Endothelial cell of umbilical vein (primary cell): ENCODE measurements around the gene INHBE. TPM values are rescaled to one million over a fixed set of nuclear protein-coding genes. Genes with fewer than 3 reads are reported as not detected.

Source experiments
- BruUV-seq: library from RNA; stranded (reverse); fragments of 400-500 nt; replicated peaks from 2 replicates; lab custom pipeline; 2021; lab: Mats Ljungman, UMichigan
- CTCF ChIA-PET: fragments of 300-600, 350-600 bp; sonication (Branson Sonifier 250); formaldehyde crosslinking; loops from one replicate; lab custom pipeline; 2021; ENCODE audit warnings: antibody characterized with exemption, inconsistent platforms; lab: Charles Lee
- POLR2A ChIA-PET: fragments of 300-600, 350-600 bp; sonication (Branson Sonifier 250); formaldehyde crosslinking; loops from one replicate; lab custom pipeline; 2021; ENCODE audit warnings: antibody characterized with exemption, inconsistent platforms; lab: Charles Lee
- DNase-seq: peaks from one replicate; pipeline ENCODE4 v3.0.0-alpha.2; 2011; ENCODE audit warnings: low read depth, low spot score
- FAIRE-seq: peaks from 2 replicates; lab custom pipeline; 2011; peaks lifted over from hg19 to GRCh38; lab: Jason Lieb, UNC
- H2AFZ ChIP-seq: 2 replicates; pipeline ENCODE4 v1.6.0; 2012; ENCODE audit warnings: low read depth, low read length, control low read depth, inconsistent platforms
- H3K27ac ChIP-seq: 2 replicates; pipeline ENCODE4 v1.5.1; 2011; ENCODE audit warnings: low read depth, mild to moderate bottlenecking, control low read depth, low read length, moderate library complexity; ENCODE audit not compliant: insufficient read depth
- H3K27me3 ChIP-seq, 2 experiments: 2 replicates each; pipeline versions ENCODE4 v1.6.0 to v1.6.1; 2011; ENCODE audit warnings: low read length in 2 of 2, mixed read lengths in 1 of 2; ENCODE audit not compliant: control insufficient read depth in 2 of 2, insufficient read depth in 2 of 2
- H3K36me3 ChIP-seq, 2 experiments: 2 replicates in 1 of 2; 3 replicates in 1 of 2; pipeline ENCODE4 v1.5.1; 2011; ENCODE audit warnings: low read length in 2 of 2, mild to moderate bottlenecking in 1 of 2, moderate library complexity in 1 of 2; ENCODE audit not compliant: control insufficient read depth in 2 of 2, insufficient read depth in 2 of 2; ENCODE audit errors: extremely low read depth in 1 of 2
- H3K4me1 ChIP-seq: 3 replicates; pipeline ENCODE4 v1.5.1; 2011; ENCODE audit warnings: mild to moderate bottlenecking, low read length; ENCODE audit not compliant: control insufficient read depth, insufficient read depth; ENCODE audit errors: extremely low read depth
- H3K4me2 ChIP-seq: 2 replicates; pipeline ENCODE4 v1.6.1; 2011; ENCODE audit warnings: low read length, control low read depth, mixed read lengths; ENCODE audit not compliant: insufficient read depth
- H3K4me3 ChIP-seq, 3 experiments: fragments of 200-600 bp in 1 of 3; sonication (generic), shearing (Covaris generic) in 1 of 3; replicated peaks in 1 of 3; 2 replicates each; pipeline ENCODE4 v1.5.1; 2011 to 2016; ENCODE audit warnings: control low read depth in 3 of 3, low read length in 3 of 3, mild to moderate bottlenecking in 2 of 3, inconsistent platforms in 1 of 3, low read depth in 1 of 3, moderate library complexity in 1 of 3; ENCODE audit not compliant: insufficient read depth in 1 of 3
- H3K79me2 ChIP-seq: 2 replicates; pipeline ENCODE4 v1.6.0; 2012; ENCODE audit warnings: low read length, inconsistent platforms; ENCODE audit not compliant: control insufficient read depth, insufficient read depth
- H3K9ac ChIP-seq: replicated peaks from 2 replicates; pipeline ENCODE3; 2011; ENCODE audit warnings: low read length, control low read depth; ENCODE audit not compliant: insufficient read depth; ENCODE audit errors: extremely low read depth
- H3K9me1 ChIP-seq: replicated peaks from 3 replicates; pipeline ENCODE4 v1.6.0; 2011; ENCODE audit warnings: mild to moderate bottlenecking, low read length; ENCODE audit not compliant: control insufficient read depth, insufficient read depth; ENCODE audit errors: extremely low read depth
- H3K9me3 ChIP-seq: replicated peaks from 2 replicates; pipeline ENCODE4 v1.5.1; 2012; ENCODE audit warnings: low read length, inconsistent platforms; ENCODE audit not compliant: control insufficient read depth, insufficient read depth
- H4K20me1 ChIP-seq: replicated peaks from 2 replicates; pipeline ENCODE3; 2011; ENCODE audit warnings: mild to moderate bottlenecking, low read length; ENCODE audit not compliant: control insufficient read depth, insufficient read depth; ENCODE audit errors: extremely low read depth
- EZH2 ChIP-seq: IDR thresholded peaks from 2 replicates; pipeline ENCODE4 v1.6.1; 2012; ENCODE audit warnings: borderline replicate concordance, low read depth, mild to moderate bottlenecking, moderate library complexity, low read length, inconsistent platforms; ENCODE audit not compliant: severe bottlenecking
- FOS ChIP-seq: IDR thresholded peaks from 2 replicates; pipeline ENCODE4 v1.6.1; 2011; ENCODE audit warnings: mild to moderate bottlenecking, low read length, moderate library complexity, borderline replicate concordance; ENCODE audit not compliant: insufficient read depth
- GATA2 ChIP-seq: IDR thresholded peaks from 2 replicates; pipeline ENCODE4 v1.7.0; 2011; ENCODE audit warnings: low read depth, mild to moderate bottlenecking, moderate library complexity, mixed read lengths, low read length; ENCODE audit not compliant: insufficient read length, insufficient read depth
- JUN ChIP-seq: IDR thresholded peaks from 2 replicates; pipeline ENCODE4 v1.6.1; 2011; ENCODE audit warnings: borderline replicate concordance, low read depth; ENCODE audit not compliant: insufficient read length, insufficient read depth
- MYC ChIP-seq: IDR thresholded peaks from one replicate; pipeline ENCODE4 v1.6.1; 2011; ENCODE audit warnings: mild to moderate bottlenecking, low read depth, low read length
- POLR2A ChIP-seq: IDR thresholded peaks from 2 replicates; pipeline ENCODE4 v1.6.1; 2012; ENCODE audit warnings: low read depth, mild to moderate bottlenecking, control low read depth, low read length
- POLR2AphosphoS5 ChIP-seq: IDR thresholded peaks from 2 replicates; pipeline ENCODE4 v1.6.1; 2012; ENCODE audit warnings: low read depth, mild to moderate bottlenecking, control low read depth, low read length, moderate library complexity; ENCODE audit not compliant: insufficient read depth
- dilution Hi-C: fragments of 300-500 bp; cut with MboI; formaldehyde crosslinking; loops from one replicate; pipeline ENCODE4 v1.15.0; 2019; ENCODE audit warnings: low sequenced_read_pairs; ENCODE audit not compliant: extremely low pct_ligation_motif_present
- intact Hi-C: fragments of 100-400 bp; cut with micrococcal nuclease; formaldehyde crosslinking; loops from one replicate; pipeline ENCODE4 v1.10.0; 2022
- polyA plus RNA-seq, 4 experiments: library from polyadenylated mRNA; depleted of rRNA in 3 of 4; stranded (reverse) in 3 of 4; unstranded in 1 of 4; fragments of >200 nt; gene quantifications; 2 replicates each; pipeline versions ENCODE4 v1.2.1 to v1.2.3, GENCODE V29; 2011 to 2012; ENCODE audit warnings: missing spikeins in 1 of 4
- total RNA-seq: library from RNA; stranded (reverse); gene quantifications from 2 replicates; pipeline ENCODE4 v1.2.3, GENCODE V29; 2021
- TF ChIP-seq, protein P1 (sequence below): IDR thresholded peaks from 2 replicates; pipeline ENCODE4 v1.6.1; 2011; ENCODE audit not compliant: insufficient read depth, insufficient read length
- TF ChIP-seq, protein P2 (sequence below), 2 donors: IDR thresholded peaks; 1 replicate in 1 of 2; 2 replicates in 1 of 2; pipeline ENCODE4 v1.5.1; 2011; ENCODE audit warnings: low read length in 2 of 2, mild to moderate bottlenecking in 2 of 2, moderate library complexity in 2 of 2, control low read depth in 1 of 2, inconsistent platforms in 1 of 2, low read depth in 1 of 2; ENCODE audit not compliant: insufficient read depth in 1 of 2; ENCODE audit errors: extremely low read depth in 1 of 2

The INHBE gene
- total and polyA plus RNA-seq, 2 donors (not counting 3 experiments of a cell fraction or from before 2014, with no cell fraction given): not detected

DNA sequence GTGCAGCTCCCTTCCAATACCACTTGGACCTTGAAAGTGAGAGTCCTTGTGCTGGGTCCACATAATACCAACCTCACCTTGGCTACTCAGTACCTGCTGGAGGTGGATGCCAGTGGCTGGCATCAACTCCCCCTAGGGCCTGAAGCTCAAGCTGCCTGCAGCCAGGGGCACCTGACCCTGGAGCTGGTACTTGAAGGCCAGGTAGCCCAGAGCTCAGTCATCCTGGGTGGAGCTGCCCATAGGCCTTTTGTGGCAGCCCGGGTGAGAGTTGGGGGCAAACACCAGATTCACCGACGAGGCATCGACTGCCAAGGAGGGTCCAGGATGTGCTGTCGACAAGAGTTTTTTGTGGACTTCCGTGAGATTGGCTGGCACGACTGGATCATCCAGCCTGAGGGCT lies 5.7 kb upstream of the INHBE start:
- dilution Hi-C loops (no loop called here), intact Hi-C loops (no loop called here)
- Histone ChIP-seq H3K27ac (no peak overlapping the region), H3K4me1 (peaks cover 3% of the 10 kb centered on the region), H3K27me3 (no peaks in the 10 kb centered on the region), H3K9me1 (no peaks in the 10 kb centered on the region), H3K9ac (no peak overlapping the region), H3K36me3 (no peaks in the 10 kb centered on the region), H3K9me3 (no peaks in the 10 kb centered on the region), H3K4me2 (no peak overlapping the region), H3K79me2 (no peaks in the 10 kb centered on the region), H4K20me1 (no peaks in the 10 kb centered on the region), H3K4me3 (no peak overlapping the region), H2AFZ (no peak overlapping the region)
- ChIA-PET POLR2A (no interaction called here), CTCF (interaction anchor here (1.3 to 7.9 kb wide), 2 partner anchors 14 to 142 kb away, joined by 3 to 394 read pairs; no protein-coding TSS in a partner anchor)
- no peak for DNase-seq
- FAIRE-seq: no peak
- no peak for TF ChIP-seq POLR2AphosphoS5
- no peak for TF ChIP-seq EZH2
- TF ChIP-seq POLR2A: no peak
- TF ChIP-seq, protein P1, sequence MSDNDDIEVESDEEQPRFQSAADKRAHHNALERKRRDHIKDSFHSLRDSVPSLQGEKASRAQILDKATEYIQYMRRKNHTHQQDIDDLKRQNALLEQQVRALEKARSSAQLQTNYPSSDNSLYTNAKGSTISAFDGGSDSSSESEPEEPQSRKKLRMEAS: no peak
- no peak for TF ChIP-seq MYC
- TF ChIP-seq, protein P2, sequence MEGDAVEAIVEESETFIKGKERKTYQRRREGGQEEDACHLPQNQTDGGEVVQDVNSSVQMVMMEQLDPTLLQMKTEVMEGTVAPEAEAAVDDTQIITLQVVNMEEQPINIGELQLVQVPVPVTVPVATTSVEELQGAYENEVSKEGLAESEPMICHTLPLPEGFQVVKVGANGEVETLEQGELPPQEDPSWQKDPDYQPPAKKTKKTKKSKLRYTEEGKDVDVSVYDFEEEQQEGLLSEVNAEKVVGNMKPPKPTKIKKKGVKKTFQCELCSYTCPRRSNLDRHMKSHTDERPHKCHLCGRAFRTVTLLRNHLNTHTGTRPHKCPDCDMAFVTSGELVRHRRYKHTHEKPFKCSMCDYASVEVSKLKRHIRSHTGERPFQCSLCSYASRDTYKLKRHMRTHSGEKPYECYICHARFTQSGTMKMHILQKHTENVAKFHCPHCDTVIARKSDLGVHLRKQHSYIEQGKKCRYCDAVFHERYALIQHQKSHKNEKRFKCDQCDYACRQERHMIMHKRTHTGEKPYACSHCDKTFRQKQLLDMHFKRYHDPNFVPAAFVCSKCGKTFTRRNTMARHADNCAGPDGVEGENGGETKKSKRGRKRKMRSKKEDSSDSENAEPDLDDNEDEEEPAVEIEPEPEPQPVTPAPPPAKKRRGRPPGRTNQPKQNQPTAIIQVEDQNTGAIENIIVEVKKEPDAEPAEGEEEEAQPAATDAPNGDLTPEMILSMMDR (IDR thresholded peaks at IDR 0.05; ENCODE audit: extremely low read depth in 1 of 2, insufficient read depth in 1 of 2, low read depth in 1 of 2, low read length in 2 of 2): no peak
- TF ChIP-seq FOS: no peak
- no peak for TF ChIP-seq GATA2
- TF ChIP-seq JUN: no peak
- BruUV-seq: no TSS peak
